ENCODE data around the gene HOXA13.

Gene HOXA13

DNA sequence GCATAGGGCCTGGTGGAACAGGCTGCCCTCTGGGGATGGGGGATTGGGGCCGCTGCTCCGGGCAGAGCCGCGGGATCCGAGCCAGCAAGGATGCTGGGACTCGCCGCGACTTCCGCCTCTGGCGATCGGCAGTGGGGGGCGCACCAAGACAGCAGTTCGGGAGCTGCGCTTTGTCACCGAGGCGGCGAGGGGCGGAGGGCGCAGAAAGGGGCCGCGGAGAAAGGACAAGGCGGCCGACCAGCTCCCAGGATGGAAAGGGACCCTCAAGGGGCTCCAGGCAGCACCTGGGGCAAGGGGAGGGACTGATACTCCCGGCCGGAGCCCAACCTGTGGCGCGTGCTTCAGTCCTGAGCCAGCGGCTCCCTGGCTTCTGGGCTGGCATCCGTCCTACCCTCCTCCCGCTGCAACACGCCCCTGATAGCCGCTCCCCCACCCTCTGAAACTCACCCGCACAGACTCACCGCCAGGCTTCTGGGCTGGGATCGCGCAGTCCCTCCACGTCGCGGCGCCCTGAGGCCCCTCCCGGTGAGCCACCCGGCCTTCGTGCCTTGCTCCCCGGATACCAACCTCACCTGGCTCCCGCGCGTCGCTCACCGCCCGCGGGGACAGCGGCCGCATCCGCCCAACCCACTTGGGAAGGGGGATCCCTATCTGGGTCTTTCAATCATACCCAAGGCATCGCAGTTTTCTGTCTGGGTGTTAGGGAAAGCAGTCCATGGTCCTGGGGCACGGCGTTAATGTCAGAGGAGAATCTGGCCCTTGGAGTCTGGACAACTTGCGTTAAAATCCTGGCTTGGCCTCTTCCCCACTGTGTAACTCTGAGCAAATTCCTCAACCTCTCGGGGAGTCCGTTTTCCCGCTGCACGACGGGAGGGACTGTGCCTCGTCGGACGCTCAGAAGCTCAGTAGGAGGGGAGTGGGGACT is 35.8 kb upstream of the HOXA13 start:
- DNase-seq = peak; percentile 70

DNA sequence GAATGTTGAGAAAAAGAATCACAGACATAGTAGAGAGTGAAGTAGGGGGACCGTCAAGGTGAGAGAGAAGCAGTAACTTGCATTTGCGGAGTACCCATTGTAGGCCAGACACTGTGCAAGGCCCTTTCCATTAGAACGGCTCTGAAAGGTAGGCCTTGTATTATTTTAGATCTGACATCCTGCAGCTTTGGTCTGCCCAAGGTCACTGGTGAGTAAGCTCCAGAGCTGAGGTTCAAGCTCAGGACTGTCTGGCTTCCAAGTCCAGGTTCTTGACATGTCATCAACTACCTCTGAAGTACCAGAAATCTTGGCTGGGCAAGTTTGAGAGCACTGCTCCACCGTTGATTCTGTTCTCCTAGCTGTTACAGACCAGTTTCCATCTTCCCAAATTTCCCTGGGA is 29.6 kb upstream of the HOXA13 start:
- no peak for DNase-seq

GRCh38 chr7:27224983-27225934 is 25.4 kb upstream of the HOXA13 start:
- no peak for DNase-seq

GRCh38 chr7:27223941-27224575 is 24.2 kb upstream of the HOXA13 start:
- DNase-seq = no peak

DNA sequence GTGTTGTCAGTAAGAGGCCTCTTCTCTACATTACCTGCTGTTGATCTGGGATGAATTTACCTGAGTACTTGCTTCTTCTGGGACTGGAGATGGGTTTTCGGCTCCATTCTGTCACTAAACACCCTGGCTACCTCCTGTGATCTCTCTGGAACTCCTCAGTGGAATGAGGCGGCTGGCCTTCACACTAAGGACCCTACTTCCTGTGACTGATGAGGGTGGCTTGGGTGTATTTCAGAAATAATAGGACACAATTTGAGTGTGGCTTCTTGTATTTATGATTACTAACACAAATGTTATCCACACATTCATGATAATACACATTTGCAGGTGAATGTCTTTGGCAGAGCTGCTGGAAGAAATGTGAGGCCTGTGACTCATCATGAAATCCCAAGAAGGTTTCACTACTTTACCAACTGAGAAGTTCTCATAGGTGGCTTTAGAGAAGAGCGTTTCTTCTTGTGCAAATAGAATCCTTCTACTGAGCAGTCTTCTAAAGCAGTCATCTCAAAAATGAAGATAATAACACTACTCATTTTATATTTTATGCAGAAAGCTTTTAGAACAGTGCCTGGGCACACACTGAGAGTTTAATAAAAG is 21.4 kb upstream of the HOXA13 start:
- no peak for DNase-seq

DNA sequence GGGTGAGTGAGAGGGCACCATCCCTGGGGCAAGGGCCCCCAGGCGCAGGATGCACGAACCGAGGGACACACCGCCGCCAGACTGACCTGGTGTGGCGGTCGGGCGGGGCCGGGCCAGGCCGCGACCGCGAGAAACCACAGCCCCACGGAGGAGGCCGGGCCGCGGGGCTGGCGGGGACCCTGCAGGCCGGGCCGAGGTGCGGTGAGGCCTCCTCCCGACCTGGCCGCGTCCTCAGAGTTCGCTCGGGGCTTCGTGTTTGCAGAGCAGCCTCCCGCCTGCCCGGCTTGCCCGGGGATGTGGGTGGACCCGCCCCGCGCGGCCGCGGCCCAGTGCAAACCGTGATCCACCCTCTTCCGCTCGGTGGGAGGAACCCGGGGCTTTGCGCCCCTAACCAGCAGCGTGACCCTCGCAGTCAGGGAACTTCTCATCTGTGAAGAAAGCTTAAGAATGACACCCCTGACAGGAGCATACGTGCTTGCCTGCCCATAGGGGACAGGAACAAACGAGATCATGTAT is 20.6 kb upstream of the HOXA13 start:
- no peak for DNase-seq

DNA sequence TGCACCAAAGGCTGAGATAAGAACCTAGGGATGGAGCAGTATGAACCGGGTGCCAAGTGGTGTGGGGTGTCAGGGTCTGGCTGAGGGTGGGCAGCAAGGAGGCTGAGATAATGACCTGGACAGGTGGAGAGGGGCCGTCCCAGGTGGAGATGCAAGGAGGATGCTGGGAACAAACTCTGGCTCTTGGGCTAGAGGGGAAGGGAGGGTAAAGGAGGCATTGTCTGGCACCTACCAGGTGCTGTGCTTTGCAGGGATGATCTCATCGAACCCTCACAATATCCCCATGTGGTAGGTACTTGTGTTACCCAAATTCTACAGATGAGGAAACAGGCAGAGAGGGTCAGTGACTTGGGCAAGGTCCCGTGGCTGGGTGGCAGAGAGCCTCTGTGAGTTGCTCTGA is 19.9 kb upstream of the HOXA13 start:
- no peak for DNase-seq

DNA sequence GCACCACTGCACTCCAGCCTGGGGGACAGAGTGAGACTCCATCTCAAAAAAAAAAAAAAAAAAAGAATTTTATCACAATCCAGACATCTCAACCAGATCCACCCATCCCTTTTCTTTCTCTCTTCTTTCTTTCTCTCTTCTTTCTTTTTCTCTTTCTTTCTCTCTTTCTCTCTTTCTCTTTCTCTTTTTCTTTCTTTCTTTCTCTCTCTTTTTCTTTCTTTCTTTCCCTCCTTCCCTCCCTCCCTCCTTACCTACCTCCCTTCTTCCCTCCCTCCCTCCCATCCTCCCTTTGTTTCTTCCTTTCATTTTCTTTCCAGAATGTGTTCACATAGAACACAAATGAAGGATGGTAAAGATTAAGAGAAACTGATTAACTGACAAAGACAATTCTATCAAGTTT is 18.1 kb upstream of the HOXA13 start:
- no peak for DNase-seq

DNA sequence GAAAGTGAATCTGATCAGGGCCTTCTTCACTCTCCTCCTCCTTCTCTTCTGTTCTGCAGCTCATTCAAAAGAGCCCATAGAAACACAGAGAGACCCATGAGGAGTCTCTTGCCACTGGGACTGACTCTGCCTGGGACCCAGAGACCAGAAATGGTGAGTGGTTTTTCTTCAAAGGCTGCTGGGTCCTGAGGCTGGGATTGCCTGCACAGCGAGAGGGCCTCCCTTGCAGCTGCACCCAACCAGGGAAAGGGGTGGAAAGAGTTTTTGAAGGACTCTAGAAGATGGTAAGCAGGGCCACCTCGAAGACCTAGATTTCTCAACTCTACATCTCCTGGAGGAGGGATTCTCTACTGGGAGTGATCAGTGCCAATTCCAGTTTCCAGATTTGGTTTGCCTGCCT is 15.5 kb upstream of the HOXA13 start:
- DNase-seq = no peak

DNA sequence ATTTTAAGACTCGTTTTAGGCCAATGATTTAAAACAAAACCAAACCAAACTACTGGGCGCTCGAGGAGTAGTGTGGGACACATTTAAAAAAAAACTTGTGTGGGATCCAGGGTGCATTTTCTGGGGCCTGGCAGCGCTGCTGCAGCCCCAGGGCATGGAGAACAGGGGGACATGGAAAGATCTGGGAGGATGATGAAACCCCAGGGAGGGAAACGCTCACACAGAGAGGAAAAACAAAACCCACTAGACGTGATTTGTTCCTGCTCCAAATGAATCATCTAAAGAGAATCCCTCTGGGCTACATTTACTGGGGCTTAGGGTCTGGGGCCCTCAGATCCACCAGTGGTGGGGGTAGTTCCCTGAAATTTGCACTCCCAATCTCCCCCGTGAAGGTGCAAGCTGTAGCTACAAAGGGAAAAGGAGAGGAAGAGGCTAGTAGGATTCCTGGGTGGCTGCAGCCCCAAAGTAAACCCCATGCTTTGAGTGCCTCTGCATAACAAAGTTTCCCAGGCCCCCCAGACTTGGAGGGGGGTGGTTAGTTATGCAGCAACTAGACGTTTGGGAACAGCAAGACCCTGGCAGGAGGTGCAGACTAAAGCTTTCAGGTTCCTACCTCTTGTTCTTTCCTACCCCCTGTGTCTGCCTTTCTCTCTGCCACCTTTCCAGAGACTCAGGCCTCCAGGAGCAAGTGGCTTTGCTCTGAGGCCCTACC is 14.5 kb upstream of the HOXA13 start:
- DNase-seq = no peak

GRCh38 chr7:27213433-27214238 is 13.7 kb upstream of the HOXA13 start:
- DNase-seq = no peak

DNA sequence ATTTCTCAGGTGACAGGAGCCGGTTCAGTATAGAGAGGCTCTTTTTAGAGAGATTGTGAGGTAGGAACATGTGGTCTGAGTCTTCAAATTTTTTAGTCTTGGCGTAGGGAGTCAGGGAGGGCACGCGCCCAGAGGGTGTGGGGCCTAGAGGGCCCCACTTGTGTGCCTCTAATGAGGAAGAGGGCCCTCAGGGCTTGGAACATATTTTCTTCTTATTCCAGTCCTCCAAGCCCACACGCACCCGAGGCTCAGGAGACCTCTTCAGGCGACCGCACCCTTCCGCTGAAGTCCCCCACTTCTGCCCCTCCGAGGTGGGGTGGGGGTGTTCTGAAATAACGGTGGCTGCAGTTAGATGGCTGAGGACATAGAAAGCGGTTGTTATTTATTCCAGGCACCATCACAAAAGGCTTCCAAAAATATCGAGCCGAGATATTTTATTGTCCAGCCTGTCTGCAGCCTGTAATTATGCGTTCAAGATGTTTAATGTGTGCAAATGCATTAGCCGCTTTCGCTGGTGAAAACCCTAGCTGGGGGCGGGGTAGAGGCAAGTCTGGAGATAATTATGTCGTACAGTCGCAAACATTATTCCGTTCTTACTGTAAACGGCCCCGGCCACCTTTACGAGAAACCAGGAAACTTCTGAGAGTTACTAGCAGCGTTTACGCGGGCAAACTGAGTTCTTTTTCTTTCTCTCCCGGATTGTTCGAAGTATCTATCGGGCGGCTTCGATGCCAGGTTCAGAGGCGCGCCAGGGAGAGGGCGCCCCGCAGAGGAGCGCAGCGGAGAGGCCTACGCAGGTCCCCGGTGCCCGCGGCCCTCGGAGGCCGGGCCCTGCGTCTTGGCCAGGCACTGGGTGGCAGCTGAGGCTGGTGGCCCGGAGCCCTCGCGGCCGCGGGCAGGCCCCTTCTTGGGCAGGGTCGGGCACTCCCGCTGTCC is 12.9 kb upstream of the HOXA13 start:
- DNase-seq = no peak

GRCh38 chr7:27211764-27212204 is 11.9 kb upstream of the HOXA13 start:
- DNase-seq = no peak

- no peak for DNase-seq
These were observed 11.2 kb upstream of the HOXA13 start for GRCh38 chr7:27211084-27211446.

DNA sequence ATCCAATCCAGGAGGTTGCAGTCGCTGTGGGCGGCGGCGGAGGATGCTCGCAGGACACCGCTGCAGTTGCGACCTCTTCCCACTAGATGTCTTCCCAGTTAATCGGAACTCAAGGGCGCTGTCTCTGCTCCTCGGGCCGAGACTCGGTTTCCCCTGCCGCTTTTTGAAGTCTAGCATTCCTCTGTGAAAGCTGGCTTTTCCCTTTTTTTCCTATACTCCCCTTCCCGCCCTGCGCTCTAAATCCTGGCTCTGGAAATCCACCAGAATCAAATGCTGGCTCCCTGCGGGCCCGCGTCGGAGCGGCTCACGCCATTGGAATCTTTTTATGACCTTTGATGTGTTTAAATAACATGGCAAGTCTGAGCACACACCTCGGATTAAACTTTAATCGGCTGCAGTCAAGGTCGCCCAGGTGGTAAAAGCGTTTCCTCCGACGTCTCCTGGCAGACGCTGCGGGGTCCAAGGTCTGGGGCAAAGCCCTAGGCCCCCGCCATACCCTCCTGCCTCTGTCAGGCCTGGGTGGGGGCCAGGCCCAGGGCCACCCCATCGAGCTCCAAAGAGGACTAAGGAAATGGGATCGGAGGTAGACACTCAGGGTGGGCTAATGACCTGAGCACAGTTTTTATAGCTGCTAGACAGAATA is 10.7 kb upstream of the HOXA13 start:
- DNase-seq = peak; percentile 57

- no peak for DNase-seq
These were observed 10.1 kb upstream of the HOXA13 start for GRCh38 chr7:27209933-27210440.

DNA sequence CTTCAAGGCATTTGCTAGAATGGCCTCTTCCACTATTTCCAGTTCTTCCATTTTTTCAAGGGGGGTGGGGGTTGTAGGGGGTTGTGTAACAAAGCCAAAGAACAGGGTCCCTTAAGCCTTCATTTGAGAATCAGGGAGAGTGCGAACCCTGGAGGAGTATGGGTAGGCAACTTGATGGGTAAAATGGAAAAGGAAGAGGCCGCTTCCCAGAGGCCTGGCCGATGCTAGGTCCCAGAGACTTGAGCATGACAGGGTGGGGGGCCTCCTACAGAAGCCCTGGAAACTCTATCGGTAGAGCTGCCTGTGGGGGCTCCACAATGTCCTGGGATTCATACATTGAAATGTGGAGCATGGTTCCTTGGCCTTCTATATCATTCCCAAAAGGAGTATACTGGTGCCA is 9.1 kb upstream of the HOXA13 start:
- DNase-seq = no peak

- no peak for DNase-seq
These were observed 7.6 kb upstream of the HOXA13 start for GRCh38 chr7:27207348-27207985.
